Heart right ventricle (tissue), 16 donors: ENCODE results near the gene GFPT2. TPM values are rescaled to one million over a fixed set of nuclear protein-coding genes. Genes with fewer than 3 reads are reported as not detected.
A peak's percentile ranks its signal among the peaks of the same experiment; 100 is the strongest.

Experiments used
- ATAC-seq, 8 donors: fragments of 200-7000 bp; cut with Tn5 transposase; one replicate each; pipeline ENCODE4 v1.9.1; 2020; ENCODE audit warnings: mild to moderate bottlenecking in 8 of 8, moderate library complexity in 8 of 8, moderate number of reproducible peaks in 1 of 8
- DNase-seq, 2 donors: peaks; one replicate each; pipeline ENCODE4 v3.0.0-alpha.2; 2020
- H3K27ac ChIP-seq, 10 donors: fragments of 200-600 bp; sonication (generic) in 2 of 10; one replicate each; pipeline versions ENCODE4 v1.5.0 to v1.8.0; 2020 to 2022; ENCODE audit warnings: mild to moderate bottlenecking in 3 of 10
- H3K27me3 ChIP-seq, 7 donors: fragments of 200-600 bp; one replicate each; pipeline ENCODE4 v1.8.0; 2021 to 2022; ENCODE audit warnings: mild to moderate bottlenecking in 2 of 7
- H3K36me3 ChIP-seq, 9 donors: fragments of 200-600 bp; sonication (generic) in 1 of 9; one replicate each; pipeline versions ENCODE4 v1.5.0 to v1.8.0; 2020 to 2022; ENCODE audit warnings: mild to moderate bottlenecking in 2 of 9
- H3K4me1 ChIP-seq, 9 donors: fragments of 200-600 bp; sonication (generic) in 1 of 9; one replicate each; pipeline versions ENCODE4 v1.5.0 to v1.8.0; 2020 to 2022; ENCODE audit warnings: mild to moderate bottlenecking in 4 of 9
- H3K4me3 ChIP-seq, 10 donors: fragments of 200-600 bp; sonication (generic) in 2 of 10; one replicate each; pipeline versions ENCODE4 v1.5.0 to v1.8.0; 2020 to 2022; ENCODE audit warnings: mild to moderate bottlenecking in 7 of 10, moderate library complexity in 2 of 10
- H3K9me3 ChIP-seq, 11 donors: fragments of 200-600 bp in 10 of 11; sonication (generic) in 2 of 11; one replicate each; pipeline versions ENCODE4 v1.5.0 to v1.8.0; 2013 to 2022; ENCODE audit warnings: mild to moderate bottlenecking in 2 of 11, control low read depth in 1 of 11, moderate library complexity in 1 of 11
- WGBS, 2 donors: extraction: QIAGEN DNeasy Blood & Tissue Kit; methylation state at CpG; one replicate each; pipeline ENCODE4 v1.1.7; 2013; ENCODE audit warnings: inconsistent platforms in 1 of 2; 5-methylcytosine and 5-hydroxymethylcytosine counted together
- intact Hi-C, 10 donors: fragments of 100-400 bp; cut with DNase I; formaldehyde crosslinking; loops; one replicate each; pipeline versions ENCODE4 v1.11.1 to v1.14.2; 2022
- polyA plus RNA-seq, 2 donors: library from polyadenylated mRNA; stranded (reverse); fragments of 200-250 nt; gene quantifications; one replicate each; pipeline ENCODE4 v1.2.3, GENCODE V29; 2013
- total RNA-seq, 10 donors: library from RNA; stranded (reverse); fragmentation: NEBNext Ultra II Directional in 3 of 10; extraction: Animal tissue kit (Norgen Biotek cat#: 25700) in 3 of 10; gene quantifications; one replicate each; pipeline versions ENCODE4 v1.2.1 to v1.2.4, GENCODE V29; 2021 to 2023
- TF ChIP-seq, protein P1 (sequence below), 9 donors: fragments of 200-600 bp; sonication (generic) in 2 of 9; IDR thresholded peaks; one replicate each; pipeline versions ENCODE4 v1.5.0 to v1.8.0; 2021 to 2022; ENCODE audit warnings: antibody characterized with exemption in 9 of 9, mild to moderate bottlenecking in 5 of 9, moderate library complexity in 1 of 9
- donor health status: Arrhythmogenic right ventricular cardiomyopathy.
- donor health status: ischemic (EF 13 %, LVEDD 7.1; RV severe dilation, severe dysfunction).
- donor health status: healthy with polysubstance abuse.
- donor health status: DM: no; HTN: yes; CAD: no.
- donor health status: DM: no; HTN: no; CAD: no.
- donor health status: ischemic (EF 25% LVEDD 6.9; RV normal size, moderate dysfunction).
- donor health status: ischemic (EF 25% LVEDD 5.7; RV mildly dilated, moderate dysfunction).
- donor health status: healthy.
- donor health status: DM: yes; HTN: yes; CAD: no.
- donor health status: Ischemic cardiomyopathy.
- donor health status: ischemic (EF 35%, LVEDD 5.7; RV mildly dilated, moderate dysfunction).
- donor health status: nonischemic (EF 11% LVEDD 7.7; RV severe dilation, severe dysfunction).
- donor health status: DM: yes; HTN: yes; CAD: no.
- donor health status: PGD.
- donor health status: ischemic (EF 29% LVEDD 5.4; RV normal size, mild dysfunction).
- donor health status: nonischemic (EF 23%, LVEDD 6.1; RV moderate dilation, normal function).

Gene GFPT2
- total and polyA plus RNA-seq, 12 donors: 2.5 to 19.4 (median 6.9) TPM

DNA sequence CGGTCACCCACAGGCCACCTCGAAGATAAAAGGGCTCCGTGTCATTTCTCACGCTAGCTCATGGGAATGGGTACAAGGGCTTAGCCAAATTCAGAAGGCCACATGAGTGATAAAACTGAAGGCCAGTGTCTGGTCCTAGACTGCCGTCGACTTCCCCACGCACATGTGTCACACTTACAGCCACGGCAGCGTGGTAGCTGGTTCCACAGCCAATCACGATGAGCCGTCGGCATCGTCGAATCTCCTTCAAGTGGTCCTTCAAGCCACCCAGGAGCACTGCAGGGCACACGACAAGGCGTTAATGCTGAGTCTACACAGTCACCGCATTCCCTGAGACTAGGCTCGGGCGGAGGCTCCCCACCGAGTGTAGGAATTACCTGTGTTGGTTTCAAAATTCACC is 36.5 kb downstream of the GFPT2 start:
- Histone ChIP-seq H3K27me3 (no peaks in the 10 kb centered on the region), H3K36me3 (peaks cover 0 to 29% (median 0%) of the 10 kb centered on the region in 9 donors), H3K27ac (no peak overlapping the region), H3K4me1 (no peaks in the 10 kb centered on the region), H3K9me3 (no peaks in the 10 kb centered on the region), H3K4me3 (no peak overlapping the region)
- WGBS, 2 donors: 91 to 92% methylated on average over 20 of the region's 20 CpGs
- TF ChIP-seq, protein P1, sequence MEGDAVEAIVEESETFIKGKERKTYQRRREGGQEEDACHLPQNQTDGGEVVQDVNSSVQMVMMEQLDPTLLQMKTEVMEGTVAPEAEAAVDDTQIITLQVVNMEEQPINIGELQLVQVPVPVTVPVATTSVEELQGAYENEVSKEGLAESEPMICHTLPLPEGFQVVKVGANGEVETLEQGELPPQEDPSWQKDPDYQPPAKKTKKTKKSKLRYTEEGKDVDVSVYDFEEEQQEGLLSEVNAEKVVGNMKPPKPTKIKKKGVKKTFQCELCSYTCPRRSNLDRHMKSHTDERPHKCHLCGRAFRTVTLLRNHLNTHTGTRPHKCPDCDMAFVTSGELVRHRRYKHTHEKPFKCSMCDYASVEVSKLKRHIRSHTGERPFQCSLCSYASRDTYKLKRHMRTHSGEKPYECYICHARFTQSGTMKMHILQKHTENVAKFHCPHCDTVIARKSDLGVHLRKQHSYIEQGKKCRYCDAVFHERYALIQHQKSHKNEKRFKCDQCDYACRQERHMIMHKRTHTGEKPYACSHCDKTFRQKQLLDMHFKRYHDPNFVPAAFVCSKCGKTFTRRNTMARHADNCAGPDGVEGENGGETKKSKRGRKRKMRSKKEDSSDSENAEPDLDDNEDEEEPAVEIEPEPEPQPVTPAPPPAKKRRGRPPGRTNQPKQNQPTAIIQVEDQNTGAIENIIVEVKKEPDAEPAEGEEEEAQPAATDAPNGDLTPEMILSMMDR (IDR thresholded peaks at IDR 0.05): no peak
- no peak for DNase-seq
- intact Hi-C loops: no loop called here
- no peak for ATAC-seq

DNA sequence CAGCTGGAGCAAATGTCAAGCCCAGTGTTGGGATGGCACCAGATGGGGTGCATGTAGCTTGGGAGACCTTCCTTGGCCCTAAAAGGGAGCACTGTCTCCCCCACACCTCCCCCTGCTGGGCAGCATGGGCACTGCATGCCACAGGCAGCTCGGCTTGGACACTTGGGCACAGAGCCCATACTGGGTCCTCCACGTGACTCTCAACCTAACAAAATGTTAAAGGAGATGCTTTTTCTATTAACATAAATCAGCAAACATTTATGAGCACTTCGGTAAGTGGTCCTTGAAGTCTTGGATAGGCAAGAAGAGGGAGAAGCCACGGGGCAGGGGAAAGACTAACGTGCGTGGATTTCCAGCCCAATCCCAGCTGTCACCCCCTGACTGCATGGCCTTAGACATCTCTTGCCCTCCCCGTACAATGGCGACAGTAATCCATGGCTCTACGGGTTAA is 37.3 kb downstream of the GFPT2 start:
- Histone ChIP-seq H3K4me3 (no peak overlapping the region), H3K4me1 (no peaks in the 10 kb centered on the region), H3K36me3 (peaks cover 0 to 32% (median 0%) of the 10 kb centered on the region in 9 donors), H3K27me3 (no peaks in the 10 kb centered on the region), H3K9me3 (no peaks in the 10 kb centered on the region), H3K27ac (no peak overlapping the region)
- intact Hi-C loops: no loop called here
- ATAC-seq (peak in 7 of 8 donors; percentile 55 to 79 (median 62)), DNase-seq (peak; percentile 50 to 74)
- TF ChIP-seq, protein P1 (IDR thresholded peaks at IDR 0.05): peak; percentile 51 to 97 (median 86)
- WGBS, 2 donors: 71 to 73% methylated on average over 9 of the region's 9 CpGs

DNA sequence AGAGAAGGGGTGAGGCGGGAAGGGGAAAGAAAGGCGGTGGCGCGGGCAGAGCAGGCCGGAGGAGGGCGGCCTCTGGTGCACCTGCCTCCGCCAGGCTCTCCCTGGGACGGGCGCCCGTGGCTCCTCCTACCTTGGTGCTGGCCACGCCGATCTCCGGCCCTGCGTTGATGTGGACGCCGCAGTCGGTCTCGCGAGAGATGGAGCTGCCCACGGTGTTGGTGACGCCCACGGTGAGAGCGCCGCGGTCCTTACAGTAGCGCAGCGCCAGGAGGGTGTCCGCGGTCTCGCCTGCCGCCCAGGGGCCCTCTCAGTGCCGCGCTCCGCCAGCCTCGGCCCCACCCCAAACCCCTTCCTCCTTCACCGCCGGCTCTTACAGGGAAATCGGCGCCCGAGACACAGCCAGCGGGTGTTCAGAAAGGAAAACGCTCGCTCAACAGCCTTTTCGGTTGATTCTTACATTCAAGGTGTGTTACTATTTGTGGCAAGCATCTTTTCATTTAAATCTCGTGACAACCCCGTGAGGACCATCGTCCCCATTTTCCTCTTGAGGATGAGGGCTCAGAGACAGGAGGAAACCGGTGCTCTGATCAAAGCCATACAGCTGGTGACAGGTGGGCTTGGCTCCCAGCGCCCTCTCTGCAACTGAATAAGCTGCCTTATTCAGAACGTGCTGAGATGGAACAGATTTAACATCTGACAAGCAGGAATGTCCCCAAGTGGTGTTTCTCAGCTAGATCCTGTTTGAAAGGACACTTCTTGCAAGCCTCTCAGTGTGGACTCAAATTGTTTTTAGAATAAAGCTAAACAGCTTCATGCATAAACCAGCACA is 39.2 kb downstream of the GFPT2 start:
- ATAC-seq (peak in 4 of 8 donors; percentile 25 to 89 (median 82)), DNase-seq (peak; percentile 52 to 75)
- peak overlapping the region in 6 of 10 donors; percentile 5 to 48 (median 42) for H3K4me3 ChIP-seq
- no peaks in the 10 kb centered on the region for H3K9me3 ChIP-seq
- H3K4me1 ChIP-seq: no peaks in the 10 kb centered on the region
- H3K27ac ChIP-seq: peak overlapping the region in 1 of 10 donors; percentile 45
- no peaks in the 10 kb centered on the region for H3K27me3 ChIP-seq
- 79 to 90% methylated on average over 49 to 50 of the region's 50 CpGs for WGBS, 2 donors
- TF ChIP-seq, protein P1 (IDR thresholded peaks at IDR 0.05): peak in 1 of 9 donors; percentile 20
- peaks cover 0 to 32% (median 0%) of the 10 kb centered on the region in 9 donors for H3K36me3 ChIP-seq
- intact Hi-C loops: no loop called here

DNA sequence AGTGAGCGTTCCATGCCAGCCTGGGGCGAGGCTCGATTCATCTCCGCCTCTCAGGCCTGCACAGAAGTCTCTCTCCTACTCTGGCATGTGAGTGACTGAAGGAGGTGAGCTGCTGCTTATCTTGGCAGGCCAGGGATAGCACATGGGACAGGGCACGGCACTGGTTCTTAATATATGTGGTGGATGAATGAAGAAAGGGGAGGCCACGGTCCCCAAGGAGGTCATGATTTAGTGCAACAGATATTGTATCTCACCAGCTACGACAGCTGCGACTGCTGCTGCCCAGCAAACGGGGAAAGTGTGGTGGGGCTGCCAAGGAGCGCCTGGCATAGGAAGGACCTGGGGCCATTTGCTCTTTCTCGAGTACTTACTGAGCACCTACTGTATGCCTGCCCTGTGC is 41.9 kb downstream of the GFPT2 start:
- Histone ChIP-seq H3K4me1 (no peaks in the 10 kb centered on the region), H3K9me3 (no peaks in the 10 kb centered on the region), H3K36me3 (peaks cover 0 to 26% (median 0%) of the 10 kb centered on the region in 9 donors), H3K27me3 (no peaks in the 10 kb centered on the region), H3K4me3 (no peak overlapping the region), H3K27ac (no peak overlapping the region)
- WGBS, 2 donors: 89 to 90% methylated on average over 11 of the region's 11 CpGs
- TF ChIP-seq, protein P1 (IDR thresholded peaks at IDR 0.05): no peak
- intact Hi-C loops: no loop called here
- DNase-seq (no peak), ATAC-seq (no peak)
